GM12878 (cell line): ENCODE measurements around the gene ATXN1. TPM values are rescaled to one million over a fixed set of nuclear protein-coding genes. Genes with fewer than 3 reads are reported as not detected.

Source experiments
- ATAC-seq: fragments of 200-7000 bp; cut with Tn5 transposase; 3 replicates; pipeline ENCODE4 v1.9.1; 2020; ENCODE audit warnings: mild to moderate bottlenecking, moderate library complexity
- BruUV-seq: library from RNA; stranded (reverse); fragments of 400-500 nt; replicated peaks from 2 replicates; lab custom pipeline; 2021; lab: Mats Ljungman, UMichigan
- CTCF ChIA-PET: fragments of 300-600 bp; sonication (Branson Sonifier 250); formaldehyde crosslinking; extraction: SDS; loops from one replicate; lab custom pipeline; 2021; ENCODE audit warnings: inconsistent platforms; lab: Yijun Ruan, JAX
- POLR2A ChIA-PET: fragments of 350-600 bp; formaldehyde crosslinking; extraction: SDS; loops from one replicate; lab custom pipeline; 2021; ENCODE audit warnings: inconsistent platforms; lab: Charles Lee
- RAD21 ChIA-PET: fragments of 300-600 bp; sonication (Branson Sonifier 250); formaldehyde crosslinking; loops from one replicate; lab custom pipeline; 2023; ENCODE audit warnings: antibody characterized with exemption; ENCODE audit not compliant: unreplicated experiment; lab: Charles Lee
- SMC1A ChIA-PET: fragments of 300-600 bp; sonication (Branson Sonifier 250); formaldehyde crosslinking; loops from one replicate; lab custom pipeline; 2023; ENCODE audit not compliant: unreplicated experiment, uncharacterized antibody; lab: Charles Lee
- DNase-seq: peaks from one replicate; pipeline ENCODE4 v3.0.0-alpha.2; 2011; ENCODE audit warnings: low read depth, low spot score
- FAIRE-seq: peaks from 3 replicates; lab custom pipeline; 2011; peaks lifted over from hg19 to GRCh38; lab: Jason Lieb, UNC
- H2AFZ ChIP-seq: 2 replicates; pipeline ENCODE4 v1.6.0; 2011; ENCODE audit warnings: low read depth, low read length, control low read depth; ENCODE audit not compliant: control insufficient read depth
- H3K27ac ChIP-seq: 2 replicates; pipeline ENCODE4 v1.5.1; 2011; ENCODE audit warnings: control low read depth; ENCODE audit not compliant: control insufficient read depth, insufficient read depth
- H3K27me3 ChIP-seq, 2 experiments: replicated peaks in 1 of 2; 2 replicates each; pipeline versions ENCODE4 v1.6.0 to v1.6.1; 2011; ENCODE audit warnings: low read length in 1 of 2; ENCODE audit not compliant: control insufficient read depth in 2 of 2, insufficient read depth in 2 of 2
- H3K36me3 ChIP-seq, 2 experiments: 2 replicates each; pipeline ENCODE4 v1.5.1; 2011; ENCODE audit warnings: low read length in 1 of 2; ENCODE audit not compliant: control insufficient read depth in 2 of 2, insufficient read depth in 2 of 2
- H3K4me1 ChIP-seq: 2 replicates; pipeline ENCODE4 v1.6.1; 2011; ENCODE audit warnings: mild to moderate bottlenecking, low read length, moderate library complexity, mixed read lengths; ENCODE audit not compliant: control insufficient read depth, insufficient read depth
- H3K4me2 ChIP-seq: 2 replicates; pipeline ENCODE4 v1.6.0; 2011; ENCODE audit warnings: control low read depth; ENCODE audit not compliant: control insufficient read depth, insufficient read depth
- H3K4me3 ChIP-seq: fragments of 200-600 bp; sonication (generic); 2 replicates; pipeline ENCODE4 v1.5.1; 2016
- H3K79me2 ChIP-seq: 2 replicates; pipeline ENCODE4 v1.6.0; 2011; ENCODE audit warnings: low read length; ENCODE audit not compliant: control insufficient read depth, insufficient read depth
- H3K9ac ChIP-seq: 2 replicates; pipeline ENCODE4 v1.8.0; 2011; ENCODE audit warnings: low read length, control low read depth, mixed read lengths; ENCODE audit not compliant: control insufficient read depth, insufficient read depth
- H3K9me3 ChIP-seq: replicated peaks from 3 replicates; pipeline ENCODE4 v1.5.1; 2011; ENCODE audit warnings: mild to moderate bottlenecking, low read length; ENCODE audit not compliant: control insufficient read depth, insufficient read depth
- H4K20me1 ChIP-seq: 2 replicates; pipeline ENCODE4 v1.6.0; 2011; ENCODE audit not compliant: control insufficient read depth, insufficient read depth
- BCLAF1 ChIP-seq: fragments of 450-650 bp; IDR thresholded peaks from 2 replicates; pipeline ENCODE4 v1.6.1; 2017; ENCODE audit warnings: antibody characterized with exemption, mild to moderate bottlenecking, moderate library complexity
- IKZF1 ChIP-seq: fragments of 450-650 bp; conservative IDR thresholded peaks from 2 replicates; pipeline ENCODE4 v1.6.1; 2017; ENCODE audit warnings: antibody characterized with exemption, mild to moderate bottlenecking
- MYC ChIP-seq: IDR thresholded peaks from 2 replicates; pipeline ENCODE4 v1.6.1; 2011; ENCODE audit warnings: mild to moderate bottlenecking, low read length, moderate library complexity, inconsistent platforms; ENCODE audit not compliant: insufficient read depth, insufficient replicate concordance, insufficient read length, severe bottlenecking
- POLR2A ChIP-seq: IDR thresholded peaks from 2 replicates; pipeline ENCODE4 v1.6.1; 2011; ENCODE audit warnings: low read depth, mild to moderate bottlenecking, low read length
- ZNF274 ChIP-seq: IDR thresholded peaks from one replicate; pipeline ENCODE4 v1.8.0; 2011; ENCODE audit not compliant: insufficient read length, insufficient read depth
- ZZZ3 ChIP-seq: IDR thresholded peaks from 2 replicates; pipeline ENCODE4 v1.6.1; 2011; ENCODE audit warnings: low read depth; ENCODE audit not compliant: control insufficient read depth, insufficient read length
- WGBS: methylation state at CpG from one replicate; pipeline ENCODE4 v1.1.6; 2016; ENCODE audit warnings: low lambda C conversion rate; ENCODE audit not compliant: insufficient replicate concordance, insufficient coverage; ENCODE audit errors: missing lambda C conversion rate; 5-methylcytosine and 5-hydroxymethylcytosine counted together
- in situ Hi-C: fragments of 300-500 bp; cut with MboI; formaldehyde crosslinking; loops from 9 replicates; pipeline ENCODE4 v1.14.3; 2018; ENCODE audit warnings: mixed read lengths
- intact Hi-C: fragments of 100-400 bp; cut with micrococcal nuclease; formaldehyde crosslinking; loops from one replicate; pipeline ENCODE4 v1.14.2; 2022; ENCODE audit not compliant: unreplicated experiment
- polyA plus RNA-seq, 11 experiments: library from polyadenylated mRNA; depleted of rRNA in 4 of 11; unstranded in 6 of 11; stranded (reverse) in 5 of 11; fragments of >200 nt; fragmentation: Nextera tagmentation in 4 of 11; fragmentation: Illumina TruSeq in 1 of 11; extraction: Ambion mirVana in 4 of 11; extraction: Trizol in 1 of 11; gene quantifications; 1 replicate in 1 of 11; 2 replicates in 10 of 11; pipeline versions ENCODE4 v1.2.1 to v1.2.3, GENCODE V29; 2011 to 2016; ENCODE audit warnings: inconsistent platforms in 2 of 11, missing spikeins in 2 of 11, low read depth in 1 of 11
- total RNA-seq, 4 experiments: library from RNA; depleted of rRNA in 3 of 4; stranded (reverse); fragments of >200 nt in 3 of 4; fragmentation: Illumina TruSeq in 1 of 4; extraction: Trizol in 1 of 4; gene quantifications; 2 replicates each; pipeline versions ENCODE4 v1.2.1 to v1.2.3, GENCODE V29; 2013 to 2021

ATXN1 gene
- total and polyA plus RNA-seq, 10 of the 15 experiments (the other 5 are each of a cell fraction or from before 2014, with no cell fraction given): 12.2 to 51.2 (median 20.5) TPM

- CTCF ChIA-PET: no interaction called here
- ATAC-seq: no peak
- no peak for TF ChIP-seq MYC
- no peak for TF ChIP-seq ZNF274
- TF ChIP-seq POLR2A: no peak
- no peak for TF ChIP-seq BCLAF1
- TF ChIP-seq IKZF1: no peak
- TF ChIP-seq ZZZ3: no peak
- DNase-seq: no peak
- H3K9ac ChIP-seq: no peak overlapping the region
- no peaks in the 10 kb centered on the region for H3K27me3 ChIP-seq
- H3K79me2 ChIP-seq: no peaks in the 10 kb centered on the region
- POLR2A ChIA-PET: no interaction called here
- RAD21 ChIA-PET: no interaction called here
- no peaks in the 10 kb centered on the region for H3K36me3 ChIP-seq
- H4K20me1 ChIP-seq: no peaks in the 10 kb centered on the region
- H3K27ac ChIP-seq: no peak overlapping the region
- FAIRE-seq: no peak
- in situ Hi-C loops: loop anchor here (10.0 kb wide), 1 partner anchor 187 kb away; no protein-coding TSS in a partner anchor
- no peaks in the 10 kb centered on the region for H3K4me1 ChIP-seq
- no peak overlapping the region for H3K4me3 ChIP-seq
- no peak overlapping the region for H2AFZ ChIP-seq
- H3K4me2 ChIP-seq: no peak overlapping the region
- no peaks in the 10 kb centered on the region; the same call in 2 of the 3 replicates for H3K9me3 ChIP-seq
- no TSS peak for BruUV-seq
- SMC1A ChIA-PET: interaction anchor here (1.0 kb wide), 1 partner anchor 101 kb away, joined by 3 read pairs; no protein-coding TSS in a partner anchor
- WGBS: 57% methylated on average over 5 of the region's 5 CpGs
- intact Hi-C loops: no loop called here
Observed at GRCh38 chr6:16777794-16778193, 16.5 kb upstream of the ATXN1 start.
